H9 (cell line): Measurements from ENCODE around the gene NECAB2. TPM values are rescaled to one million over a fixed set of nuclear protein-coding genes. Genes with fewer than 3 reads are reported as not detected.

ENCODE experiments used
- DNase-seq: peaks from one replicate; pipeline ENCODE4 v3.0.0-alpha.2; 2017
- H2AFZ ChIP-seq: one replicate; pipeline ENCODE4 v1.6.1; 2013; ENCODE audit warnings: mild to moderate bottlenecking, low read length, control low read depth, moderate library complexity
- H2AK5ac ChIP-seq: 2 replicates; pipeline ENCODE4 v1.6.1; 2013; ENCODE audit warnings: low read length, control low read depth, mixed read lengths; ENCODE audit not compliant: insufficient read length
- H2BK120ac ChIP-seq: one replicate; pipeline ENCODE4 v1.6.1; 2013; ENCODE audit warnings: low read depth, mild to moderate bottlenecking, low read length, control low read depth, inconsistent platforms; ENCODE audit not compliant: poor library complexity, severe bottlenecking
- H2BK12ac ChIP-seq: 2 replicates; pipeline ENCODE4 v1.6.1; 2013; ENCODE audit warnings: low read length, control low read depth, mixed read lengths, low read depth; ENCODE audit not compliant: insufficient read length
- H2BK15ac ChIP-seq: 2 replicates; pipeline ENCODE4 v1.6.1; 2013; ENCODE audit warnings: low read depth, low read length, control low read depth
- H2BK20ac ChIP-seq: one replicate; pipeline ENCODE4 v1.6.1; 2013; ENCODE audit warnings: low read depth, mild to moderate bottlenecking, low read length, control low read depth, inconsistent platforms; ENCODE audit not compliant: poor library complexity, severe bottlenecking
- H2BK5ac ChIP-seq: 2 replicates; pipeline ENCODE4 v1.6.1; 2013; ENCODE audit warnings: low read length, control low read depth, mixed read lengths; ENCODE audit not compliant: insufficient read length
- H3K14ac ChIP-seq: 2 replicates; pipeline ENCODE4 v1.6.1; 2013; ENCODE audit warnings: low read length, control low read depth; ENCODE audit not compliant: insufficient read depth
- H3K18ac ChIP-seq: 2 replicates; pipeline ENCODE4 v1.6.1; 2013; ENCODE audit warnings: low read depth, mild to moderate bottlenecking, mixed read lengths, low read length, control low read depth; ENCODE audit not compliant: insufficient read length
- H3K23ac ChIP-seq: 2 replicates; pipeline ENCODE4 v1.6.1; 2013; ENCODE audit warnings: low read length, control low read depth, mixed read lengths, low read depth; ENCODE audit not compliant: insufficient read length
- H3K23me2 ChIP-seq: 2 replicates; pipeline ENCODE4 v1.6.1; 2013; ENCODE audit warnings: low read depth, mild to moderate bottlenecking, mixed read lengths, low read length, control low read depth; ENCODE audit not compliant: insufficient read length, poor library complexity, severe bottlenecking
- H3K27ac ChIP-seq: 2 replicates; pipeline ENCODE4 v1.5.1; 2013; ENCODE audit warnings: low read length, control low read depth, mixed read lengths, low read depth; ENCODE audit not compliant: insufficient read length
- H3K27me3 ChIP-seq: 2 replicates; pipeline ENCODE4 v1.6.1; 2013; ENCODE audit warnings: low read length, control low read depth, inconsistent platforms; ENCODE audit not compliant: insufficient read depth
- H3K4ac ChIP-seq: 2 replicates; pipeline ENCODE4 v1.6.1; 2013; ENCODE audit warnings: low read depth, mild to moderate bottlenecking, control low read depth, inconsistent platforms, low read length, moderate library complexity
- H3K4me1 ChIP-seq: 2 replicates; pipeline ENCODE4 v1.6.1; 2013; ENCODE audit warnings: low read length, control low read depth, inconsistent platforms; ENCODE audit not compliant: insufficient read depth
- H3K4me2 ChIP-seq: 2 replicates; pipeline ENCODE4 v1.6.1; 2013; ENCODE audit warnings: low read length, control low read depth, mixed read lengths; ENCODE audit not compliant: insufficient read length, insufficient read depth
- H3K56ac ChIP-seq: 2 replicates; pipeline ENCODE4 v1.6.1; 2013; ENCODE audit warnings: low read depth, mild to moderate bottlenecking, mixed read lengths, low read length, control low read depth; ENCODE audit not compliant: insufficient read length
- H3K79me1 ChIP-seq: 2 replicates; pipeline ENCODE4 v1.6.1; 2013; ENCODE audit warnings: low read depth, mild to moderate bottlenecking, moderate library complexity, low read length, control low read depth, inconsistent platforms; ENCODE audit not compliant: insufficient read depth, poor library complexity, severe bottlenecking
- H3K79me2 ChIP-seq: 2 replicates; pipeline ENCODE4 v1.6.1; 2013; ENCODE audit warnings: low read length, control low read depth, inconsistent platforms; ENCODE audit not compliant: insufficient read depth
- H3K9ac ChIP-seq: 2 replicates; pipeline ENCODE4 v1.6.1; 2013; ENCODE audit warnings: low read length, control low read depth, mixed read lengths; ENCODE audit not compliant: insufficient read length; ENCODE audit errors: extremely low read depth
- H3K9me3 ChIP-seq: one replicate; pipeline ENCODE4 v1.6.1; 2013; ENCODE audit warnings: low read depth, low read length, inconsistent platforms; ENCODE audit not compliant: control insufficient read depth
- H3T11ph ChIP-seq: one replicate; pipeline ENCODE4 v1.6.1; 2013; ENCODE audit warnings: mild to moderate bottlenecking, low read length, control low read depth, inconsistent platforms
- H4K20me1 ChIP-seq: one replicate; pipeline ENCODE4 v1.6.1; 2013; ENCODE audit not compliant: control insufficient read depth, insufficient read length, insufficient read depth
- H4K5ac ChIP-seq: 2 replicates; pipeline ENCODE4 v1.6.1; 2013; ENCODE audit warnings: low read depth, mild to moderate bottlenecking, mixed read lengths, low read length, control low read depth; ENCODE audit not compliant: insufficient read length
- H4K8ac ChIP-seq: replicated peaks from 2 replicates; pipeline ENCODE4 v1.6.1; 2013; ENCODE audit warnings: low read length, control low read depth, mixed read lengths, low read depth; ENCODE audit not compliant: insufficient read length
- H4K91ac ChIP-seq: 2 replicates; pipeline ENCODE4 v1.6.1; 2013; ENCODE audit warnings: low read depth, mild to moderate bottlenecking, moderate library complexity, mixed read lengths, low read length, control low read depth; ENCODE audit not compliant: insufficient read length
- H3K27ac Mint-ChIP-seq, 3 experiments: 2 replicates in 2 of 3; 3 replicates in 1 of 3; pipeline ENCODE4 v1.8.0; 2020 to 2021; ENCODE audit warnings: mixed read lengths in 3 of 3, mild to moderate bottlenecking in 1 of 3, moderate library complexity in 1 of 3
- H3K27me3 Mint-ChIP-seq: 2 replicates; pipeline ENCODE4 v1.8.0; 2021; ENCODE audit warnings: low read depth, mild to moderate bottlenecking, moderate library complexity, mixed read lengths
- H3K36me3 Mint-ChIP-seq, 3 experiments: 2 replicates in 2 of 3; 3 replicates in 1 of 3; pipeline ENCODE4 v1.8.0; 2020 to 2021; ENCODE audit warnings: low read depth in 3 of 3, mixed read lengths in 3 of 3; ENCODE audit not compliant: insufficient read depth in 1 of 3
- H3K4me1 Mint-ChIP-seq, 2 experiments: 2 replicates each; pipeline ENCODE4 v1.8.0; 2020; ENCODE audit warnings: mixed read lengths in 2 of 2
- H3K4me3 Mint-ChIP-seq, 2 experiments: 2 replicates in 1 of 2; 3 replicates in 1 of 2; pipeline ENCODE4 v1.8.0; 2020 to 2021; ENCODE audit warnings: mild to moderate bottlenecking in 2 of 2, mixed read lengths in 2 of 2, moderate library complexity in 1 of 2
- H3K9me3 Mint-ChIP-seq, 2 experiments: 2 replicates in 1 of 2; 3 replicates in 1 of 2; pipeline ENCODE4 v1.8.0; 2020; ENCODE audit warnings: mild to moderate bottlenecking in 2 of 2, mixed read lengths in 2 of 2, moderate library complexity in 1 of 2
- WGBS: extraction: QIAGEN DNeasy Blood & Tissue Kit; methylation state at CpG from one replicate; pipeline ENCODE4 v1.1.7; 2013; ENCODE audit warnings: missing lambda C conversion rate, low lambda C conversion rate, mixed read lengths; ENCODE audit not compliant: insufficient read length; ENCODE audit errors: extremely low coverage; 5-methylcytosine and 5-hydroxymethylcytosine counted together
- total RNA-seq: library from RNA; stranded (reverse); gene quantifications from 2 replicates; pipeline ENCODE4 v1.2.1, GENCODE V29; 2021
- TF ChIP-seq, protein P1 (sequence below): fragments of 200-600 bp; sonication (generic); conservative IDR thresholded peaks from 3 replicates; pipeline ENCODE4 v1.8.0; 2021; ENCODE audit warnings: antibody characterized with exemption, mild to moderate bottlenecking

NECAB2 gene
- total RNA-seq, 1 experiment from 2014 or later = 12.6 TPM

DNA sequence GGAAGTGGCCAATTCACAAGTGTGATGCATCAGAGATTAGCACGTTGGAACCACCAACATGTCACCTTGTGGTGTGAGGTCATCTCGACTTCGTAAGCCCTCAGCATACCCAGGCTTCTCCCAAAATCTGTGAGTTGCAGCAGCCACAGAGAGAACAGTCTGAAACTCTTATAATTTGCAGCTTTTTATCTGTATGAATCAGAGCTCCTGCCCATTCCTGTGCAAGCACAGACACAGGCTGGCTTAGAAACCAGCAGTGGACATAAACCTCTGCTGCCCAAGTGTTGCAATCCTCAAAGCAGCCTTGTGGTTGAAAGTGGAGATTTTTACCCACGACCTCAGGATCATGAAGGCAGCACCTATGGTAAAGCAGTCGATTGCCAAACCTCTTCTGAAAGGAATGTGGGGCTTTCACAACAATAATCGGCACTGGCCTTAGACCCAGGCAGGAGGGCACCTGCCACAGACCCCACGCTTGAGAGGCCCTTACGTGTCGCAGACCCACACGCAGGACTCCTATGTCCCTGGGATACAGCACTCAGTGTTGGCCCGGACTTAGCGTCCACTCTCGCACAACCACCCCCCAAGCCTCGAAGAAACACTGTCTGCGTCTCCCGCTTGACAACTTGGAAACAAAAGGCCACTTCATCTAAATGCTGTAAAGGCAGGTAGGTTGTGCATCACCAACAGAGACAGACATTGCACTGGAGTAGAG is 39.5 kb upstream of the NECAB2 start:
- no peak overlapping the region for H3T11ph ChIP-seq
- Mint-ChIP-seq H3K9me3 (no peaks in the 10 kb centered on the region), H3K4me1 (peaks cover 16 to 30% of the 10 kb centered on the region in 2 experiments), H3K27me3 (peaks cover 2% of the 10 kb centered on the region; the same call in 1 of the 2 replicates), H3K27ac (no peak overlapping the region), H3K36me3 (peaks cover 2 to 10% (median 5%) of the 10 kb centered on the region in 3 experiments; a peak in 6 of 7 replicates), H3K4me3 (no peak overlapping the region; a peak in 1 of 5 replicates)
- TF ChIP-seq, protein P1, sequence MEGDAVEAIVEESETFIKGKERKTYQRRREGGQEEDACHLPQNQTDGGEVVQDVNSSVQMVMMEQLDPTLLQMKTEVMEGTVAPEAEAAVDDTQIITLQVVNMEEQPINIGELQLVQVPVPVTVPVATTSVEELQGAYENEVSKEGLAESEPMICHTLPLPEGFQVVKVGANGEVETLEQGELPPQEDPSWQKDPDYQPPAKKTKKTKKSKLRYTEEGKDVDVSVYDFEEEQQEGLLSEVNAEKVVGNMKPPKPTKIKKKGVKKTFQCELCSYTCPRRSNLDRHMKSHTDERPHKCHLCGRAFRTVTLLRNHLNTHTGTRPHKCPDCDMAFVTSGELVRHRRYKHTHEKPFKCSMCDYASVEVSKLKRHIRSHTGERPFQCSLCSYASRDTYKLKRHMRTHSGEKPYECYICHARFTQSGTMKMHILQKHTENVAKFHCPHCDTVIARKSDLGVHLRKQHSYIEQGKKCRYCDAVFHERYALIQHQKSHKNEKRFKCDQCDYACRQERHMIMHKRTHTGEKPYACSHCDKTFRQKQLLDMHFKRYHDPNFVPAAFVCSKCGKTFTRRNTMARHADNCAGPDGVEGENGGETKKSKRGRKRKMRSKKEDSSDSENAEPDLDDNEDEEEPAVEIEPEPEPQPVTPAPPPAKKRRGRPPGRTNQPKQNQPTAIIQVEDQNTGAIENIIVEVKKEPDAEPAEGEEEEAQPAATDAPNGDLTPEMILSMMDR = no peak
- H2BK120ac ChIP-seq = no peak overlapping the region
- H2BK12ac ChIP-seq = no peak overlapping the region
- H3K27ac ChIP-seq = no peak overlapping the region
- no CpG with 5 or more reads among the region's 16 CpGs for WGBS
- no peaks in the 10 kb centered on the region for H3K4me1 ChIP-seq
- H3K4ac ChIP-seq = no peak overlapping the region
- no peak overlapping the region for H2BK5ac ChIP-seq
- H2BK20ac ChIP-seq = no peak overlapping the region
- H4K5ac ChIP-seq = no peak overlapping the region
- H4K8ac ChIP-seq = no peak overlapping the region
- no peak overlapping the region for H2AFZ ChIP-seq
- no peak for DNase-seq
- no peak overlapping the region for H3K18ac ChIP-seq
- H3K14ac ChIP-seq = no peak overlapping the region
- no peaks in the 10 kb centered on the region for H3K79me1 ChIP-seq
- H2AK5ac ChIP-seq = no peak overlapping the region
- H3K27me3 ChIP-seq = no peaks in the 10 kb centered on the region
- peaks cover 4% of the 10 kb centered on the region for H3K23me2 ChIP-seq
- no peaks in the 10 kb centered on the region for H3K9me3 ChIP-seq
- no peak overlapping the region for H3K4me2 ChIP-seq
- no peak overlapping the region for H2BK15ac ChIP-seq
- no peaks in the 10 kb centered on the region for H4K20me1 ChIP-seq
- H3K79me2 ChIP-seq = no peaks in the 10 kb centered on the region
- no peak overlapping the region for H4K91ac ChIP-seq
- H3K56ac ChIP-seq = no peak overlapping the region
- H3K23ac ChIP-seq = no peak overlapping the region
- no peak overlapping the region for H3K9ac ChIP-seq
